Breast epithelium (tissue), 3 donors: Measurements from ENCODE around the gene PRKG1.

Experiments used
- POLR2A ChIP-seq: fragments of 450-650 bp; IDR thresholded peaks from one replicate; pipeline ENCODE4 v1.6.1; 2016; ENCODE audit warnings: antibody characterized with exemption, mild to moderate bottlenecking, moderate library complexity
- POLR2AphosphoS5 ChIP-seq, 3 donors: sonication (generic); formaldehyde crosslinking; IDR thresholded peaks; one replicate each; pipeline ENCODE4 v1.6.1; 2017; ENCODE audit warnings: antibody characterized with exemption in 3 of 3
- TF ChIP-seq, protein P1 (sequence below), 3 donors: fragments of 450-650 bp; IDR thresholded peaks; one replicate each; pipeline ENCODE4 v1.5.1; 2016 to 2017; ENCODE audit warnings: antibody characterized with exemption in 3 of 3, mild to moderate bottlenecking in 3 of 3, moderate library complexity in 3 of 3

DNA sequence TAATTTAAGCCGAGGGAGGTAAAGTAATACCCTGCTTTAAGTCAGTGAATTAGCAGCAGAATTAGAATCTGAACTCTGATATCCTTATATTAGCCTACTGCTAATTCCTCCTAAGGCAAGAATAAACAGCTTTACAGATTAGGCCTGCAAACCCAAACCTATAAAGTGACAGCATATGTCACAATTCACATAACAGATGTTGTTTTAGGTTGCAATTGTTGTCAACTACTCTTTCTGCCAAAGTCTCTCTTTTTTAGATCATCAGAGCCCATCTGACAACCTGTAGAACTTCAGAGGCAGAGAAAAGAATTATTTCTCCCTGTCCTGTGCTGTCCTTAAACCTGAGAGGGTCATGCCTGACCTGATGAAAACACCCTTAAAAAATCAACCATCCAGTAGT lies 167.2 kb downstream of the PRKG1 start:
- TF ChIP-seq, protein P1, sequence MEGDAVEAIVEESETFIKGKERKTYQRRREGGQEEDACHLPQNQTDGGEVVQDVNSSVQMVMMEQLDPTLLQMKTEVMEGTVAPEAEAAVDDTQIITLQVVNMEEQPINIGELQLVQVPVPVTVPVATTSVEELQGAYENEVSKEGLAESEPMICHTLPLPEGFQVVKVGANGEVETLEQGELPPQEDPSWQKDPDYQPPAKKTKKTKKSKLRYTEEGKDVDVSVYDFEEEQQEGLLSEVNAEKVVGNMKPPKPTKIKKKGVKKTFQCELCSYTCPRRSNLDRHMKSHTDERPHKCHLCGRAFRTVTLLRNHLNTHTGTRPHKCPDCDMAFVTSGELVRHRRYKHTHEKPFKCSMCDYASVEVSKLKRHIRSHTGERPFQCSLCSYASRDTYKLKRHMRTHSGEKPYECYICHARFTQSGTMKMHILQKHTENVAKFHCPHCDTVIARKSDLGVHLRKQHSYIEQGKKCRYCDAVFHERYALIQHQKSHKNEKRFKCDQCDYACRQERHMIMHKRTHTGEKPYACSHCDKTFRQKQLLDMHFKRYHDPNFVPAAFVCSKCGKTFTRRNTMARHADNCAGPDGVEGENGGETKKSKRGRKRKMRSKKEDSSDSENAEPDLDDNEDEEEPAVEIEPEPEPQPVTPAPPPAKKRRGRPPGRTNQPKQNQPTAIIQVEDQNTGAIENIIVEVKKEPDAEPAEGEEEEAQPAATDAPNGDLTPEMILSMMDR (IDR thresholded peaks at IDR 0.05), result no peak
- TF ChIP-seq POLR2AphosphoS5 (IDR thresholded peaks at IDR 0.05), result no peak
- TF ChIP-seq POLR2A, result no peak
